Measurements from ENCODE around the gene CHDH.

- no peak for TF ChIP-seq CTCF (IDR thresholded peaks at IDR 0.05)
- TF ChIP-seq POLR2A (IDR thresholded peaks at IDR 0.05) = no peak
Measured at GRCh38 chr3:53802256-53802880, 43.9 kb downstream of the CHDH start.

Measured in heart left ventricle (tissue), 13 donors.